Suppressor macrophage treated with lipopolysaccharide for 1 hour (primary cell): Measurements from ENCODE around the gene SLCO2A1.
A peak's percentile ranks its signal among the peaks of the same experiment; 100 is the strongest.

Experiments used
- DNase-seq, 3 donors: peaks; one replicate each; pipeline ENCODE4 v3.0.0-alpha.2; 2020 to 2022

SLCO2A1 gene

GRCh38 chr3:134060561-134061385 is 31.0 kb upstream of the SLCO2A1 start:
- DNase-seq = no peak

- no peak for DNase-seq
Measured at GRCh38 chr3:134059671-134060560, 30.2 kb upstream of the SLCO2A1 start.

- no peak for DNase-seq
Measured at GRCh38 chr3:134059035-134059601, 29.4 kb upstream of the SLCO2A1 start.

GRCh38 chr3:134057654-134058110 is 28.0 kb upstream of the SLCO2A1 start:
- DNase-seq = no peak

GRCh38 chr3:134057006-134057653 is 27.4 kb upstream of the SLCO2A1 start:
- no peak for DNase-seq

GRCh38 chr3:134056464-134056891 is 26.8 kb upstream of the SLCO2A1 start:
- DNase-seq = no peak

- no peak for DNase-seq
Measured at GRCh38 chr3:134055661-134056060, 25.9 kb upstream of the SLCO2A1 start.

GRCh38 chr3:134054881-134055280 is 25.2 kb upstream of the SLCO2A1 start:
- DNase-seq = no peak

GRCh38 chr3:134054231-134054630 is 24.5 kb upstream of the SLCO2A1 start:
- DNase-seq = no peak

GRCh38 chr3:134052370-134052769 is 22.6 kb upstream of the SLCO2A1 start:
- DNase-seq = no peak

- no peak for DNase-seq
Measured at GRCh38 chr3:134049676-134050075, 20.0 kb upstream of the SLCO2A1 start.

- no peak for DNase-seq
Measured at GRCh38 chr3:134048278-134048996, 18.7 kb upstream of the SLCO2A1 start.

- no peak for DNase-seq
Measured at GRCh38 chr3:134044459-134044858, 14.7 kb upstream of the SLCO2A1 start.

- no peak for DNase-seq
Measured at GRCh38 chr3:134040066-134040465, 10.3 kb upstream of the SLCO2A1 start.

GRCh38 chr3:134039161-134039862 is 9.6 kb upstream of the SLCO2A1 start:
- peak in 1 of 3 donors; percentile 13 for DNase-seq

- no peak for DNase-seq
Measured at GRCh38 chr3:134038716-134039115, 9.0 kb upstream of the SLCO2A1 start.

GRCh38 chr3:134038071-134038491 is 8.4 kb upstream of the SLCO2A1 start:
- DNase-seq = no peak

- DNase-seq = no peak
Measured at GRCh38 chr3:134037168-134037567, 7.4 kb upstream of the SLCO2A1 start.

GRCh38 chr3:134036291-134036690 is 6.6 kb upstream of the SLCO2A1 start:
- no peak for DNase-seq

- DNase-seq = no peak
Measured at GRCh38 chr3:134035836-134036235, 6.1 kb upstream of the SLCO2A1 start.

GRCh38 chr3:134034005-134034785 is 4.5 kb upstream of the SLCO2A1 start:
- DNase-seq = no peak
